Skin of body (tissue), 2 donors: ENCODE measurements around the gene ATG4B. TPM values are rescaled to one million over a fixed set of nuclear protein-coding genes. Genes with fewer than 3 reads are reported as not detected.

Source experiments
- DNase-seq: peaks from one replicate; lab custom pipeline; 2025; lab: John Stamatoyannopoulos, UW
- total RNA-seq: library from RNA; depleted of rRNA; stranded (reverse); fragments of >200 nt; gene quantifications from one replicate; pipeline ENCODE4 v1.2.3, GENCODE V29; 2014

Gene ATG4B
- total RNA-seq, 1 donor from 2014 or later = 50.2 TPM

GRCh38 chr2:241613017-241613780 is 24.3 kb upstream of the ATG4B start:
- peak; percentile 5 for DNase-seq

GRCh38 chr2:241615041-241615440 is 22.5 kb upstream of the ATG4B start:
- no peak for DNase-seq

GRCh38 chr2:241615522-241616052 is 21.9 kb upstream of the ATG4B start:
- DNase-seq = no peak

- no peak for DNase-seq
Measured at GRCh38 chr2:241616168-241617125, 21.0 kb upstream of the ATG4B start.

- no peak for DNase-seq
Measured at GRCh38 chr2:241617431-241618154, 19.9 kb upstream of the ATG4B start.

- no peak for DNase-seq
Measured at GRCh38 chr2:241618296-241618805, 19.1 kb upstream of the ATG4B start.

GRCh38 chr2:241618829-241619228 is 18.7 kb upstream of the ATG4B start:
- no peak for DNase-seq

- no peak for DNase-seq
Measured at GRCh38 chr2:241619597-241620418, 17.7 kb upstream of the ATG4B start.

- no peak for DNase-seq
Measured at GRCh38 chr2:241620419-241620769, 17.1 kb upstream of the ATG4B start.

- DNase-seq = no peak
Measured at GRCh38 chr2:241627675-241628074, 9.8 kb upstream of the ATG4B start.

GRCh38 chr2:241629762-241630435 is 7.6 kb upstream of the ATG4B start:
- no peak for DNase-seq

- no peak for DNase-seq
Measured at GRCh38 chr2:241632478-241633325, 4.8 kb upstream of the ATG4B start.

- DNase-seq = no peak
Measured at GRCh38 chr2:241633561-241633960, 3.9 kb upstream of the ATG4B start.

- no peak for DNase-seq
Measured at GRCh38 chr2:241635756-241636155, 1.7 kb upstream of the ATG4B start.

GRCh38 chr2:241636182-241637017 is 1.1 kb upstream of the ATG4B start:
- DNase-seq = no peak

GRCh38 chr2:241637795-241638660 is 535 bp downstream of the ATG4B start:
- DNase-seq = no peak

GRCh38 chr2:241638940-241639339 is 1.4 kb downstream of the ATG4B start:
- no peak for DNase-seq
